Activated naive CD8-positive, alpha-beta T cell treated with anti-CD3 and anti-CD28 coated beads for 36 hours (primary cell): ENCODE results near the gene ZNF716. TPM values are rescaled to one million over a fixed set of nuclear protein-coding genes. Genes with fewer than 3 reads are reported as not detected.
"Not testable (repeated sequence)": the region's sequence is repeated elsewhere in the genome, so short reads cannot be mapped to it uniquely, and the experiment has no call there.

Experiments
- DNase-seq: peaks from one replicate; pipeline ENCODE4 v3.0.0; 2021
- H3K27ac Mint-ChIP-seq: one replicate; pipeline ENCODE4 v1.8.0; 2022; ENCODE audit warnings: mild to moderate bottlenecking, moderate library complexity, mixed read lengths
- H3K27me3 Mint-ChIP-seq: one replicate; pipeline ENCODE4 v1.8.0; 2022; ENCODE audit warnings: mild to moderate bottlenecking, mixed read lengths
- H3K36me3 Mint-ChIP-seq: one replicate; pipeline ENCODE4 v1.8.0; 2021; ENCODE audit warnings: mild to moderate bottlenecking, mixed read lengths
- H3K4me1 Mint-ChIP-seq: one replicate; pipeline ENCODE4 v1.8.0; 2021; ENCODE audit warnings: mixed read lengths
- H3K4me3 Mint-ChIP-seq: one replicate; pipeline ENCODE4 v1.8.0; 2022; ENCODE audit warnings: mild to moderate bottlenecking, moderate library complexity, mixed read lengths
- H3K9me3 Mint-ChIP-seq: one replicate; pipeline ENCODE4 v1.8.0; 2022; ENCODE audit warnings: mixed read lengths
- total RNA-seq, 2 experiments: library from RNA; stranded (reverse); gene quantifications; one replicate each; pipeline ENCODE4 v1.2.3, GENCODE V29; 2021

Gene ZNF716
- total RNA-seq, 2 experiments from 2014 or later: not detected

- not testable (repeated sequence) for H3K36me3 Mint-ChIP-seq, H3K27me3 Mint-ChIP-seq, H3K4me1 Mint-ChIP-seq, H3K4me3 Mint-ChIP-seq, H3K27ac Mint-ChIP-seq, DNase-seq
- H3K9me3 Mint-ChIP-seq: peaks cover 12% of the 10 kb centered on the region
These were observed 35.0 kb downstream of the ZNF716 start for GRCh38 chr7:57485022-57485421.

DNA sequence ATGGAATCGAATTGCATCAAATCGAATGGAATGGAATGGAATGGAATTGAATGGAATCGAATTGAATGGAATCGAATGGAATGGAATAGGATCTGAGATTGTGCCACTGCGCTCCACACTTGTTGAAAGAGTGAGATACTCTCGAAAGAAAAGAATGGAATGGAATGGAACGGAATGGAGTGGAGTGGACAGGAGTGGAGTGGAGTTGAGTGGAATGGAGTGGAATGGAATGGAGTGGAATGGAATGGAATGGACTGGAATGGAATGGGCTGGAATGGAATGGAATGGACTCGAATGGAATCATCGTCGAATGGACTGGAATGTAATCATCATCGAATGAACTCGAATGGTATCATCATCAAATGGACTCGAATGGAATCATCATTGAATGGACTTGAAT lies 38.0 kb downstream of the ZNF716 start:
- H3K9me3 Mint-ChIP-seq: peaks cover 5% of the 10 kb centered on the region
- no peak for DNase-seq
- no peak overlapping the region for H3K4me3 Mint-ChIP-seq
- H3K4me1 Mint-ChIP-seq: no peaks in the 10 kb centered on the region
- no peak overlapping the region for H3K27ac Mint-ChIP-seq
- H3K27me3 Mint-ChIP-seq: no peaks in the 10 kb centered on the region
- H3K36me3 Mint-ChIP-seq: peaks cover 3% of the 10 kb centered on the region

DNA sequence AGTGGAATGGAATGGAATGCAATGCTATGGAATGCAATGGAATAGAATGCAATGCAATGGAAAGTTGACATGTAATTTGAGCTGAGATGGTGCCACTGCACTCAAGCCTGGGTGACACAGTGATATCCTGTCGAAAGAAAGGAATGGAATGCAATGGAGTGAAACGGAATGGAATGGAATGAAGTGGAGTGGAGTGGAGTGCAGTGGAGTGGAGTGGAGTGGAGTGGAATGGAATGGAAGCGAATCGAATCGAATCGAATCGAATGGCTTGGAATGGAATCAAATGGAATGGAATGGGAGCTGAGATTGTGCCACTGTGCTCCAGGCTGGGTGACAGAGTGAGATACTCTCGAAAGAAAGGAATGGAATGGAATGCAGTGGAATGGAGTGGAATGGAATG lies 45.1 kb downstream of the ZNF716 start:
- H3K4me3 Mint-ChIP-seq, H3K9me3 Mint-ChIP-seq, H3K27me3 Mint-ChIP-seq, H3K36me3 Mint-ChIP-seq, DNase-seq, H3K4me1 Mint-ChIP-seq, H3K27ac Mint-ChIP-seq: not testable (repeated sequence)

- no peaks in the 10 kb centered on the region for H3K27me3 Mint-ChIP-seq
- no peak overlapping the region for H3K27ac Mint-ChIP-seq
These were observed 46.4 kb downstream of the ZNF716 start for GRCh38 chr7:57496395-57496794.

DNA sequence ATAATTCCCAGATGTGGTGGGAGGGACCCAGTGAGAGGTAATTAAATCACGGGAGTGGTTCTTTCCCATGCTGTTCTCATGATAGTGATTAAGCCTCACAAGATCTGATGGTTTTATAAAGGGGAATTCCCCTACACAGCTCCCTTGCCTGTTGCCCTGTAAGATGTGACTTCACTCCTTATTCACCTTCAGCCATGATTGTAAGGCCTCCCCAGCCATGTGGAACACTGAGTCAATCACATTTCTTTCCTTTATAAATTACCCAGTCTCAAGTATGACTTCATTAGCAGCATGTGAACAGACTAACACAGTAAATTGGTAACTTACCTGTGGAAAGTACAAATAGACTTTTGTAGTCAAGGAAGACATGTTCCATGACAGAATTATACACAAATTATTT lies 55.2 kb downstream of the ZNF716 start:
- Mint-ChIP-seq H3K36me3 (no peaks in the 10 kb centered on the region), H3K27me3 (no peaks in the 10 kb centered on the region), H3K27ac (no peak overlapping the region), H3K9me3 (peaks cover 20% of the 10 kb centered on the region), H3K4me1 (no peaks in the 10 kb centered on the region), H3K4me3 (no peak overlapping the region)
- no peak for DNase-seq

More at GRCh38 chr7:57496395-57496794, 46.4 kb downstream of the ZNF716 start:
- peaks cover 9% of the 10 kb centered on the region for H3K9me3 Mint-ChIP-seq
- no peak for DNase-seq
- H3K36me3 Mint-ChIP-seq: no peaks in the 10 kb centered on the region
- H3K4me3 Mint-ChIP-seq: no peak overlapping the region
- H3K4me1 Mint-ChIP-seq: no peaks in the 10 kb centered on the region
